K562 (cell line): ENCODE results near the gene IPP. TPM values are rescaled to one million over a fixed set of nuclear protein-coding genes. Genes with fewer than 3 reads are reported as not detected.

Source experiments
- CHD2 ChIP-seq: IDR thresholded peaks from 2 replicates; pipeline ENCODE4 v1.6.1; 2011; ENCODE audit warnings: low read depth, low read length
- CREB3L1 ChIP-seq: fragments of 450-650 bp; IDR thresholded peaks from 2 replicates; pipeline ENCODE4 v1.6.1; 2014; ENCODE audit warnings: low read depth, mild to moderate bottlenecking, moderate library complexity, borderline replicate concordance
- ETV6 ChIP-seq, 3 experiments: fragments of 150-350 bp in 1 of 3; sonication (generic) in 1 of 3; formaldehyde crosslinking in 1 of 3; IDR thresholded peaks; 2 replicates each; pipeline versions ENCODE4 v1.6.1 to v1.8.0; 2014 to 2022; ENCODE audit warnings: borderline replicate concordance in 2 of 3, low read depth in 2 of 3, antibody characterized with exemption in 1 of 3, low read length in 1 of 3, mild to moderate bottlenecking in 1 of 3, missing genetic modification reagents in 1 of 3
- FOXP1 ChIP-seq: sonication (generic); formaldehyde crosslinking; IDR thresholded peaks from 2 replicates; pipeline ENCODE4 v1.8.0; 2022; ENCODE audit warnings: mild to moderate bottlenecking, missing genetic modification reagents
- HES1 ChIP-seq: fragments of 450-650 bp; IDR thresholded peaks from 2 replicates; pipeline ENCODE4 v1.6.1; 2016; ENCODE audit warnings: low read depth, mild to moderate bottlenecking, moderate library complexity
- HNRNPL ChIP-seq: fragments of 200-400 bp; formaldehyde crosslinking; IDR thresholded peaks from 2 replicates; pipeline ENCODE4 v1.6.1; 2017; ENCODE audit warnings: low read depth, mild to moderate bottlenecking, low read length
- IFI16 ChIP-seq: fragments of 250-450 bp; sonication (Bioruptor Pico); IDR thresholded peaks from 2 replicates; pipeline ENCODE4 v2.1.2; 2022; ENCODE audit warnings: mild to moderate bottlenecking, inconsistent platforms
- KLF1 ChIP-seq: fragments of 450-650 bp; IDR thresholded peaks from 2 replicates; pipeline ENCODE4 v1.6.1; 2016; ENCODE audit warnings: missing genetic modification characterization, missing compliant biosample characterization
- L3MBTL2 ChIP-seq: fragments of 450-650 bp; IDR thresholded peaks from 2 replicates; pipeline ENCODE4 v1.6.1; 2016; ENCODE audit warnings: mild to moderate bottlenecking, moderate library complexity
- MLX ChIP-seq, 2 experiments: fragments of 450-650 bp in 1 of 2; sonication (generic) in 1 of 2; formaldehyde crosslinking; conservative IDR thresholded peaks; 2 replicates each; pipeline versions ENCODE4 v1.4.0 to v1.8.1; 2020 to 2022; ENCODE audit warnings: mild to moderate bottlenecking in 1 of 2, missing genetic modification reagents in 1 of 2
- NCOA4 ChIP-seq: fragments of 450-650 bp; IDR thresholded peaks from 2 replicates; pipeline ENCODE4 v1.6.1; 2018; ENCODE audit warnings: mild to moderate bottlenecking; ENCODE audit not compliant: partially characterized antibody
- NFE2 ChIP-seq: IDR thresholded peaks from 2 replicates; pipeline ENCODE4 v1.6.1; 2014; ENCODE audit warnings: antibody characterized with exemption, low read depth
- PHF8 ChIP-seq: fragments of 200-600 bp; sonication (generic); IDR thresholded peaks from 2 replicates; pipeline ENCODE4 v1.6.1; 2012; ENCODE audit warnings: mixed run types, mild to moderate bottlenecking, inconsistent platforms, low read length, moderate library complexity, borderline replicate concordance
- RREB1 ChIP-seq: fragments of 250-450 bp; sonication (Bioruptor Pico); IDR thresholded peaks from 2 replicates; pipeline ENCODE4 v1.4.0; 2020
- SRF ChIP-seq, 2 experiments: fragments of 250-450, 450-650 bp in 1 of 2; sonication (Bioruptor Pico) in 1 of 2; sonication (generic) in 1 of 2; formaldehyde crosslinking; IDR thresholded peaks; 2 replicates each; pipeline versions ENCODE4 v1.5.0 to v1.5.1; 2020 to 2022; ENCODE audit warnings: mild to moderate bottlenecking in 1 of 2, missing genetic modification reagents in 1 of 2
- ZNF644 ChIP-seq: fragments of 200-800 bp; sonication (Bioruptor generic); IDR thresholded peaks from 2 replicates; pipeline ENCODE4 v1.6.1; 2016; ENCODE audit warnings: low read depth, missing genetic modification characterization, missing compliant biosample characterization
- polyA plus RNA-seq, 8 experiments: library from polyadenylated mRNA; depleted of rRNA in 4 of 8; stranded (reverse) in 5 of 8; unstranded in 3 of 8; fragments of >200 nt; fragmentation: Nextera tagmentation in 2 of 8; fragmentation: Illumina TruSeq in 1 of 8; extraction: Ambion mirVana in 2 of 8; extraction: Trizol in 1 of 8; gene quantifications; 2 replicates each; pipeline versions ENCODE4 v1.2.1 to v1.2.3, GENCODE V29; 2011 to 2014; ENCODE audit warnings: inconsistent platforms in 1 of 8, missing spikeins in 1 of 8
- total RNA-seq, 7 experiments: library from RNA; depleted of rRNA in 6 of 7; stranded (reverse); fragments of >200 nt in 6 of 7; fragmentation: Illumina TruSeq in 2 of 7; extraction: Trizol in 2 of 7; gene quantifications; 2 replicates each; pipeline versions ENCODE4 v1.2.1 to v1.2.3, GENCODE V29; 2011 to 2021; ENCODE audit warnings: low replicate concordance in 1 of 7

Gene IPP
- total and polyA plus RNA-seq, 9 of the 15 experiments (the other 6 are each of a cell fraction or from before 2014, with no cell fraction given): 6.9 to 15.1 (median 9.7) TPM

GRCh38 chr1:45796946-45797345 lies 46.5 kb upstream of the IPP start (continued):
- TF ChIP-seq ZNF644 (tag): no peak
- TF ChIP-seq CREB3L1: no peak
- TF ChIP-seq IFI16 (CRISPR knock-in tag): no peak
- no peak for TF ChIP-seq L3MBTL2
- TF ChIP-seq NFE2: no peak
- no peak for TF ChIP-seq HES1
- TF ChIP-seq MLX (CRISPR knock-in tag; conservative IDR thresholded peaks at IDR 0.05): no peak
- TF ChIP-seq PHF8: no peak
- no peak for TF ChIP-seq CHD2
- no peak for TF ChIP-seq RREB1
- TF ChIP-seq ETV6 (IDR thresholded peaks at IDR 0.05; ENCODE audit: borderline replicate concordance in 1 of 2, low read depth in 2 of 2, low read length in 1 of 2): no peak
- no peak for TF ChIP-seq ETV6 (CRISPR knock-in tag; IDR thresholded peaks at IDR 0.05; ENCODE audit: borderline replicate concordance)
- no peak for TF ChIP-seq HNRNPL
- TF ChIP-seq SRF (CRISPR knock-in tag; IDR thresholded peaks at IDR 0.05): no peak
- no peak for TF ChIP-seq NCOA4
- TF ChIP-seq KLF1 (tag): no peak
- TF ChIP-seq FOXP1 (CRISPR knock-in tag): no peak
